HepG2 (cell line): ENCODE measurements around the gene MYLK2. TPM values are rescaled to one million over a fixed set of nuclear protein-coding genes. Genes with fewer than 3 reads are reported as not detected.

Experiments used
- FLYWCH1 ChIP-seq: sonication (generic); formaldehyde crosslinking; IDR thresholded peaks from 2 replicates; pipeline ENCODE4 v1.8.1; 2023; ENCODE audit warnings: mild to moderate bottlenecking, missing genetic modification reagents
- KLF6 ChIP-seq: IDR thresholded peaks from 2 replicates; pipeline ENCODE4 v1.8.0; 2016; ENCODE audit warnings: missing biosample characterization, missing genetic modification reagents
- NR1H2 ChIP-seq: sonication (generic); formaldehyde crosslinking; IDR thresholded peaks from 2 replicates; pipeline ENCODE4 v1.8.1; 2022; ENCODE audit warnings: low read depth, missing genetic modification reagents, borderline replicate concordance
- ZNF10 ChIP-seq: sonication (generic); formaldehyde crosslinking; IDR thresholded peaks from 2 replicates; pipeline ENCODE4 v1.4.0; 2020; ENCODE audit warnings: mild to moderate bottlenecking, low read depth, missing genetic modification reagents, borderline replicate concordance
- ZNF17 ChIP-seq: sonication (generic); formaldehyde crosslinking; IDR thresholded peaks from 2 replicates; pipeline ENCODE4 v1.5.0; 2020; ENCODE audit warnings: mild to moderate bottlenecking, missing genetic modification reagents
- ZNF34 ChIP-seq: sonication (generic); formaldehyde crosslinking; IDR thresholded peaks from 2 replicates; pipeline ENCODE4 v1.4.0; 2020; ENCODE audit warnings: mild to moderate bottlenecking, missing genetic modification reagents, borderline replicate concordance
- ZNF550 ChIP-seq: sonication (generic); formaldehyde crosslinking; IDR thresholded peaks from 2 replicates; pipeline ENCODE4 v1.4.0; 2020; ENCODE audit warnings: mild to moderate bottlenecking, missing genetic modification reagents, borderline replicate concordance
- ZNF562 ChIP-seq: sonication (generic); formaldehyde crosslinking; IDR thresholded peaks from 2 replicates; pipeline ENCODE4 v1.8.0; 2022; ENCODE audit warnings: missing genetic modification reagents, borderline replicate concordance
- ZNF660 ChIP-seq: sonication (generic); formaldehyde crosslinking; IDR thresholded peaks from 2 replicates; pipeline ENCODE4 v1.5.1; 2020; ENCODE audit warnings: mild to moderate bottlenecking, low read depth, missing genetic modification reagents, borderline replicate concordance
- ZNF891 ChIP-seq: sonication (generic); formaldehyde crosslinking; IDR thresholded peaks from 2 replicates; pipeline ENCODE4 v1.5.0; 2020; ENCODE audit warnings: mild to moderate bottlenecking, missing genetic modification reagents
- polyA plus RNA-seq, 8 experiments: library from polyadenylated mRNA; depleted of rRNA in 3 of 8; stranded (reverse) in 7 of 8; unstranded in 1 of 8; fragments of >200 nt; fragmentation: Illumina TruSeq in 4 of 8; extraction: Trizol in 4 of 8; gene quantifications; 2 replicates each; pipeline versions ENCODE4 v1.2.1 to v1.2.3, GENCODE V29; 2011 to 2016; ENCODE audit warnings: low read depth in 4 of 8, missing spikeins in 1 of 8, mixed read lengths in 1 of 8; ENCODE audit not compliant: insufficient read depth in 1 of 8
- total RNA-seq, 5 experiments: library from RNA; depleted of rRNA; stranded (reverse); fragments of >200 nt; fragmentation: Illumina TruSeq; extraction: Trizol; gene quantifications; 2 replicates each; pipeline ENCODE4 v1.2.3, GENCODE V29; 2016; ENCODE audit warnings: low read depth in 1 of 5
- TF ChIP-seq, protein P1 (sequence below): sonication (generic); formaldehyde crosslinking; IDR thresholded peaks from 2 replicates; pipeline ENCODE4 v1.5.0; 2020; ENCODE audit warnings: mild to moderate bottlenecking, missing genetic modification reagents
- TF ChIP-seq, protein P2 (sequence below): sonication (generic); formaldehyde crosslinking; IDR thresholded peaks from 2 replicates; pipeline ENCODE4 v1.4.0; 2020; ENCODE audit warnings: mild to moderate bottlenecking, missing genetic modification reagents
- TF ChIP-seq, protein P3 (sequence below): IDR thresholded peaks from 2 replicates; pipeline ENCODE4 v1.6.1; 2012; ENCODE audit warnings: low read depth, low read length, improper control_type of control experiment
- TF ChIP-seq, protein P4 (sequence below): sonication (generic); formaldehyde crosslinking; IDR thresholded peaks from 2 replicates; pipeline ENCODE4 v1.4.0; 2020; ENCODE audit warnings: missing genetic modification reagents
- TF ChIP-seq, protein P5 (sequence below): sonication (generic); formaldehyde crosslinking; IDR thresholded peaks from 2 replicates; pipeline ENCODE4 v1.5.0; 2020; ENCODE audit warnings: missing genetic modification reagents
- TF ChIP-seq, protein P6 (sequence below): IDR thresholded peaks from 2 replicates; pipeline ENCODE4 v1.6.1; 2016; ENCODE audit warnings: mild to moderate bottlenecking, missing biosample characterization, missing genetic modification reagents

The MYLK2 gene
- total and polyA plus RNA-seq, 2 of the 13 experiments (the other 11 are each of a cell fraction or from before 2014, with no cell fraction given), result 0.27 TPM; not detected in 1

DNA sequence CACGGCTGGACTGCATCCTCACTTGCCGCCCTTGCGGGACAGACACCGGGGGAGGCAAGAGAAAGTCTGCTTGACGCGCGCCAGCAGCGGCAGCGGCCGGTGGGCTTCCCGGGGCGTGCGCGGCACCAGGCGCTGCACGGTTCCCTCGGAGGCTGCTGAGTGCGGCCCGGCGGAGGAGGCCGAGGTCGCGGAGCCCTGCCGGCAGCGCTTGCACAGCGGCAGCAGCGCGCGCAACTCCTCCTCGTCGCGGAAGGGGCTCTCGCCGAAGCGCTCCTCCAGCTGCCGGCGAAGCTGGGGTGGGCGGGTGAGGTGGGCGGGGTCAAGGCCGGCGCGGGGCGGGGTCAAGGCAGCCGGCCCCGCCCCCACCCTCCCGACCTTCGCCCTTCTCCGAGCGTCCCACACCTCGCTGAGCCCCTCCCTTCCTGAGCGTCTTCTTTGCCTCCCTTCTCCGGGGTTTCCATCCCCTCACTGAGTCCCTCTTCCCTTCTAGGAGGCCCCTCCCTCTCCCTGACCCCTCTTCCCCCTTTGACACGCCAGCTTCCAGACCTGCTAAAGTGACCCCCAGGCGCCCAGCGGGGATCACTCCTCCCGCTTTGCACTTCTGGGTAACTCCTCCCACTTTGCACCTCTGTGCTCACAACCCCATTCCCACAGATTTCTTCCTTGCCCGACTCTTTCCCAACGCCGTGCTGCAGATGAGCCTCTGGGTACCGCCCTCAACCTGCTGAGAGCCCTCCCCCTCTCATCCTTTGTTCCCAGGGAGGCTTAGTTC is 42.4 kb downstream of the MYLK2 start (continued):
- TF ChIP-seq, protein P1, sequence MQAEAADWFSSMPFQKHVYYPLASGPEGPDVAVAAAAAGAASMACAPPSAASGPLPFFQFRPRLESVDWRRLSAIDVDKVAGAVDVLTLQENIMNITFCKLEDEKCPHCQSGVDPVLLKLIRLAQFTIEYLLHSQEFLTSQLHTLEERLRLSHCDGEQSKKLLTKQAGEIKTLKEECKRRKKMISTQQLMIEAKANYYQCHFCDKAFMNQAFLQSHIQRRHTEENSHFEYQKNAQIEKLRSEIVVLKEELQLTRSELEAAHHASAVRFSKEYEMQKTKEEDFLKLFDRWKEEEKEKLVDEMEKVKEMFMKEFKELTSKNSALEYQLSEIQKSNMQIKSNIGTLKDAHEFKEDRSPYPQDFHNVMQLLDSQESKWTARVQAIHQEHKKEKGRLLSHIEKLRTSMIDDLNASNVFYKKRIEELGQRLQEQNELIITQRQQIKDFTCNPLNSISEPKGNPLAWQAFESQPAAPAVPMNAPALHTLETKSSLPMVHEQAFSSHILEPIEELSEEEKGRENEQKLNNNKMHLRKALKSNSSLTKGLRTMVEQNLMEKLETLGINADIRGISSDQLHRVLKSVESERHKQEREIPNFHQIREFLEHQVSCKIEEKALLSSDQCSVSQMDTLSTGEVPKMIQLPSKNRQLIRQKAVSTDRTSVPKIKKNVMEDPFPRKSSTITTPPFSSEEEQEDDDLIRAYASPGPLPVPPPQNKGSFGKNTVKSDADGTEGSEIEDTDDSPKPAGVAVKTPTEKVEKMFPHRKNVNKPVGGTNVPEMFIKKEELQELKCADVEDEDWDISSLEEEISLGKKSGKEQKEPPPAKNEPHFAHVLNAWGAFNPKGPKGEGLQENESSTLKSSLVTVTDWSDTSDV, result no peak
- no peak for TF ChIP-seq ZNF10 (CRISPR knock-in tag)
- TF ChIP-seq, protein P2, sequence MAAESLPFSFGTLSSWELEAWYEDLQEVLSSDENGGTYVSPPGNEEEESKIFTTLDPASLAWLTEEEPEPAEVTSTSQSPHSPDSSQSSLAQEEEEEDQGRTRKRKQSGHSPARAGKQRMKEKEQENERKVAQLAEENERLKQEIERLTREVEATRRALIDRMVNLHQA (CRISPR knock-in tag), result no peak
- TF ChIP-seq, protein P3, sequence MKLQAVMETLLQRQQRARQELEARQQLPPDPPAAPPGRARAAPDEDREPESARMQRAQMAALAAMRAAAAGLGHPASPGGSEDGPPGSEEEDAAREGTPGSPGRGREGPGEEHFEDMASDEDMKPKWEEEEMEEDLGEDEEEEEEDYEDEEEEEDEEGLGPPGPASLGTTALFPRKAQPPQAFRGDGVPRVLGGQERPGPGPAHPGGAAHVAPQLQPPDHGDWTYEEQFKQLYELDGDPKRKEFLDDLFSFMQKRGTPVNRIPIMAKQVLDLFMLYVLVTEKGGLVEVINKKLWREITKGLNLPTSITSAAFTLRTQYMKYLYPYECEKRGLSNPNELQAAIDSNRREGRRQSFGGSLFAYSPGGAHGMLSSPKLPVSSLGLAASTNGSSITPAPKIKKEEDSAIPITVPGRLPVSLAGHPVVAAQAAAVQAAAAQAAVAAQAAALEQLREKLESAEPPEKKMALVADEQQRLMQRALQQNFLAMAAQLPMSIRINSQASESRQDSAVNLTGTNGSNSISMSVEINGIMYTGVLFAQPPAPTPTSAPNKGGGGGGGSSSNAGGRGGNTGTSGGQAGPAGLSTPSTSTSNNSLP, result no peak
- TF ChIP-seq NR1H2, result 0 out of 2 replicates have a peak, but pooled peaks have one; percentile 30
- no peak for TF ChIP-seq ZNF660 (CRISPR knock-in tag)
- no peak for TF ChIP-seq ZNF550 (CRISPR knock-in tag)
- TF ChIP-seq, protein P4, sequence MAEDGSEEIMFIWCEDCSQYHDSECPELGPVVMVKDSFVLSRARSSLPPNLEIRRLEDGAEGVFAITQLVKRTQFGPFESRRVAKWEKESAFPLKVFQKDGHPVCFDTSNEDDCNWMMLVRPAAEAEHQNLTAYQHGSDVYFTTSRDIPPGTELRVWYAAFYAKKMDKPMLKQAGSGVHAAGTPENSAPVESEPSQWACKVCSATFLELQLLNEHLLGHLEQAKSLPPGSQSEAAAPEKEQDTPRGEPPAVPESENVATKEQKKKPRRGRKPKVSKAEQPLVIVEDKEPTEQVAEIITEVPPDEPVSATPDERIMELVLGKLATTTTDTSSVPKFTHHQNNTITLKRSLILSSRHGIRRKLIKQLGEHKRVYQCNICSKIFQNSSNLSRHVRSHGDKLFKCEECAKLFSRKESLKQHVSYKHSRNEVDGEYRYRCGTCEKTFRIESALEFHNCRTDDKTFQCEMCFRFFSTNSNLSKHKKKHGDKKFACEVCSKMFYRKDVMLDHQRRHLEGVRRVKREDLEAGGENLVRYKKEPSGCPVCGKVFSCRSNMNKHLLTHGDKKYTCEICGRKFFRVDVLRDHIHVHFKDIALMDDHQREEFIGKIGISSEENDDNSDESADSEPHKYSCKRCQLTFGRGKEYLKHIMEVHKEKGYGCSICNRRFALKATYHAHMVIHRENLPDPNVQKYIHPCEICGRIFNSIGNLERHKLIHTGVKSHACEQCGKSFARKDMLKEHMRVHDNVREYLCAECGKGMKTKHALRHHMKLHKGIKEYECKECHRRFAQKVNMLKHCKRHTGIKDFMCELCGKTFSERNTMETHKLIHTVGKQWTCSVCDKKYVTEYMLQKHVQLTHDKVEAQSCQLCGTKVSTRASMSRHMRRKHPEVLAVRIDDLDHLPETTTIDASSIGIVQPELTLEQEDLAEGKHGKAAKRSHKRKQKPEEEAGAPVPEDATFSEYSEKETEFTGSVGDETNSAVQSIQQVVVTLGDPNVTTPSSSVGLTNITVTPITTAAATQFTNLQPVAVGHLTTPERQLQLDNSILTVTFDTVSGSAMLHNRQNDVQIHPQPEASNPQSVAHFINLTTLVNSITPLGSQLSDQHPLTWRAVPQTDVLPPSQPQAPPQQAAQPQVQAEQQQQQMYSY (CRISPR knock-in tag), result no peak
- TF ChIP-seq ZNF891 (CRISPR knock-in tag), result peak; percentile 35; the same call in 1 of the 2 replicates
- no peak for TF ChIP-seq ZNF562 (CRISPR knock-in tag)
- TF ChIP-seq ZNF17 (CRISPR knock-in tag), result no peak
- TF ChIP-seq FLYWCH1 (CRISPR knock-in tag), result no peak
- TF ChIP-seq, protein P5, sequence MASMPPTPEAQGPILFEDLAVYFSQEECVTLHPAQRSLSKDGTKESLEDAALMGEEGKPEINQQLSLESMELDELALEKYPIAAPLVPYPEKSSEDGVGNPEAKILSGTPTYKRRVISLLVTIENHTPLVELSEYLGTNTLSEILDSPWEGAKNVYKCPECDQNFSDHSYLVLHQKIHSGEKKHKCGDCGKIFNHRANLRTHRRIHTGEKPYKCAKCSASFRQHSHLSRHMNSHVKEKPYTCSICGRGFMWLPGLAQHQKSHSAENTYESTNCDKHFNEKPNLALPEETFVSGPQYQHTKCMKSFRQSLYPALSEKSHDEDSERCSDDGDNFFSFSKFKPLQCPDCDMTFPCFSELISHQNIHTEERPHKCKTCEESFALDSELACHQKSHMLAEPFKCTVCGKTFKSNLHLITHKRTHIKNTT (CRISPR knock-in tag), result no peak
- TF ChIP-seq ZNF34 (CRISPR knock-in tag), result no peak
- no peak for TF ChIP-seq KLF6 (CRISPR knock-in tag)
- TF ChIP-seq, protein P6, sequence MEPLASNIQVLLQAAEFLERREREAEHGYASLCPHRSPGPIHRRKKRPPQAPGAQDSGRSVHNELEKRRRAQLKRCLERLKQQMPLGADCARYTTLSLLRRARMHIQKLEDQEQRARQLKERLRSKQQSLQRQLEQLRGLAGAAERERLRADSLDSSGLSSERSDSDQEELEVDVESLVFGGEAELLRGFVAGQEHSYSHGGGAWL (CRISPR knock-in tag), result no peak
